GM18505 (cell line): ENCODE data around the gene GALK1.
"Not testable (repeated sequence)": the region's sequence is repeated elsewhere in the genome, so short reads cannot be mapped to it uniquely, and the experiment has no call there.

Experiments used
- ATAC-seq: cut with Tn5 transposase; IDR thresholded peaks from one replicate; pipeline ENCODE4 v1.9.1; 2021; ENCODE audit not compliant: unreplicated experiment
- POLR2A ChIP-seq: IDR thresholded peaks from 4 replicates; pipeline ENCODE4 v1.6.1; 2011; ENCODE audit warnings: borderline replicate concordance; ENCODE audit not compliant: insufficient read depth, insufficient read length; ENCODE audit errors: extremely low read depth

Gene GALK1

GRCh38 chr17:75778066-75778860, 13.3 kb upstream of the GALK1 start:
- ATAC-seq = not testable (repeated sequence)
- TF ChIP-seq POLR2A = peak; percentile 24

GRCh38 chr17:75777296-75777922, 12.4 kb upstream of the GALK1 start:
- peak; percentile 7 for TF ChIP-seq POLR2A
- no peak for ATAC-seq

GRCh38 chr17:75776386-75777295, 11.6 kb upstream of the GALK1 start:
- peak; percentile 39 for TF ChIP-seq POLR2A
- ATAC-seq = no peak

GRCh38 chr17:75774991-75775668, 10.1 kb upstream of the GALK1 start:
- no peak for TF ChIP-seq POLR2A
- no peak for ATAC-seq

- no peak for TF ChIP-seq POLR2A
- ATAC-seq = no peak
These were observed 9.5 kb upstream of the GALK1 start for GRCh38 chr17:75774471-75774990.

GRCh38 chr17:75773808-75774470, 8.9 kb upstream of the GALK1 start:
- no peak for TF ChIP-seq POLR2A
- ATAC-seq = no peak

- no peak for TF ChIP-seq POLR2A
- ATAC-seq = no peak
These were observed 8.3 kb upstream of the GALK1 start for GRCh38 chr17:75773121-75773807.

- no peak for TF ChIP-seq POLR2A
These were observed 6.6 kb upstream of the GALK1 start for GRCh38 chr17:75771334-75772281.

GRCh38 chr17:75769536-75769935, 4.5 kb upstream of the GALK1 start:
- ATAC-seq = no peak

More at GRCh38 chr17:75771334-75772281, 6.6 kb upstream of the GALK1 start:
- no peak for ATAC-seq

GRCh38 chr17:75767881-75768280, 2.9 kb upstream of the GALK1 start:
- TF ChIP-seq POLR2A = no peak
- no peak for ATAC-seq

More at GRCh38 chr17:75769536-75769935, 4.5 kb upstream of the GALK1 start:
- TF ChIP-seq POLR2A = no peak

- ATAC-seq = no peak
- TF ChIP-seq POLR2A = no peak
These were observed 989 bp upstream of the GALK1 start for GRCh38 chr17:75765981-75766380.
